PC-9 (cell line): ENCODE data around the gene ATP5PD. TPM values are rescaled to one million over a fixed set of nuclear protein-coding genes. Genes with fewer than 3 reads are reported as not detected.
A peak's percentile ranks its signal among the peaks of the same experiment; 100 is the strongest.
"Not testable (repeated sequence)": the region's sequence is repeated elsewhere in the genome, so short reads cannot be mapped to it uniquely, and the experiment has no call there.

Experiments used
- BruUV-seq: library from RNA; stranded (reverse); fragments of 400-500 nt; replicated peaks from 2 replicates; lab custom pipeline; 2021; lab: Mats Ljungman, UMichigan
- CTCF ChIA-PET: fragments of 300-600 bp; sonication (Branson Sonifier 250); formaldehyde crosslinking; loops from one replicate; lab custom pipeline; 2022; ENCODE audit warnings: antibody characterized with exemption; lab: Charles Lee
- POLR2A ChIA-PET: fragments of 300-600 bp; sonication (Branson Sonifier 250); formaldehyde crosslinking; loops from one replicate; lab custom pipeline; 2022; ENCODE audit warnings: antibody characterized with exemption; ENCODE audit not compliant: unreplicated experiment; lab: Charles Lee
- DNase-seq, 2 experiments: peaks; one replicate each; pipeline versions ENCODE4 v3.0.0 to v3.0.0-alpha.2; 2015 to 2022; ENCODE audit warnings: mixed read lengths in 1 of 2
- H2AFZ ChIP-seq: fragments of 200-600 bp; sonication (generic); 2 replicates; pipeline ENCODE4 v1.8.1; 2017; ENCODE audit warnings: antibody characterized with exemption
- H3F3A ChIP-seq: fragments of 200-600 bp; sonication (generic); 2 replicates; pipeline ENCODE4 v1.8.1; 2017; ENCODE audit warnings: antibody characterized with exemption, mild to moderate bottlenecking, low read depth; ENCODE audit not compliant: insufficient read depth
- H3K27ac ChIP-seq: fragments of 200-600 bp; sonication (generic); 2 replicates; pipeline ENCODE4 v1.6.1; 2016; ENCODE audit warnings: mixed run types
- H3K27me3 ChIP-seq: fragments of 200-600 bp; sonication (generic); 2 replicates; pipeline ENCODE4 v1.6.1; 2016; ENCODE audit warnings: low read depth, mixed run types; ENCODE audit not compliant: insufficient read depth
- H3K36me3 ChIP-seq: fragments of 200-600 bp; sonication (generic); 2 replicates; pipeline ENCODE4 v1.6.1; 2016; ENCODE audit warnings: low read depth, mixed run types
- H3K4me1 ChIP-seq: fragments of 200-600 bp; sonication (generic); replicated peaks from 2 replicates; pipeline ENCODE4 v1.6.1; 2016; ENCODE audit warnings: mixed run types; ENCODE audit not compliant: insufficient read depth
- H3K4me2 ChIP-seq: fragments of 200-600 bp; sonication (generic); 2 replicates; pipeline ENCODE4 v1.6.1; 2017; ENCODE audit warnings: mixed run types
- H3K4me3 ChIP-seq: fragments of 200-600 bp; sonication (generic); 2 replicates; pipeline ENCODE4 v1.6.1; 2016; ENCODE audit warnings: mixed run types
- H3K79me2 ChIP-seq: fragments of 200-600 bp; sonication (generic); 2 replicates; pipeline ENCODE4 v1.6.1; 2017; ENCODE audit warnings: low read depth, mixed run types
- H3K9me2 ChIP-seq: fragments of 200-600 bp; sonication (generic); 2 replicates; pipeline ENCODE4 v1.8.1; 2017; ENCODE audit warnings: mild to moderate bottlenecking; ENCODE audit not compliant: insufficient read depth
- H3K9me3 ChIP-seq: fragments of 200-600 bp; sonication (generic); 2 replicates; pipeline ENCODE4 v1.8.1; 2016; ENCODE audit warnings: low read depth; ENCODE audit not compliant: insufficient read depth
- H4K20me1 ChIP-seq: fragments of 200-600 bp; sonication (generic); 2 replicates; pipeline ENCODE4 v1.8.1; 2017; ENCODE audit not compliant: insufficient read depth
- EZH2 ChIP-seq: fragments of 200-600 bp; sonication (generic); IDR thresholded peaks from 2 replicates; pipeline ENCODE4 v1.8.0; 2017; ENCODE audit warnings: antibody characterized with exemption, low read depth
- intact Hi-C: fragments of 100-400 bp; cut with micrococcal nuclease; formaldehyde crosslinking; loops from one replicate; pipeline ENCODE4 v1.10.0; 2022; ENCODE audit not compliant: unreplicated experiment
- total RNA-seq: library from RNA; stranded (reverse); gene quantifications from 2 replicates; pipeline ENCODE4 v1.2.3, GENCODE V29; 2021
- TF ChIP-seq, protein P1 (sequence below): fragments of 200-600 bp; sonication (generic); conservative IDR thresholded peaks from 2 replicates; pipeline ENCODE4 v1.6.1; 2017; ENCODE audit warnings: mixed run types, antibody characterized with exemption, mild to moderate bottlenecking, moderate library complexity

Gene ATP5PD
- total RNA-seq, 1 experiment from 2014 or later, result 336 TPM

DNA sequence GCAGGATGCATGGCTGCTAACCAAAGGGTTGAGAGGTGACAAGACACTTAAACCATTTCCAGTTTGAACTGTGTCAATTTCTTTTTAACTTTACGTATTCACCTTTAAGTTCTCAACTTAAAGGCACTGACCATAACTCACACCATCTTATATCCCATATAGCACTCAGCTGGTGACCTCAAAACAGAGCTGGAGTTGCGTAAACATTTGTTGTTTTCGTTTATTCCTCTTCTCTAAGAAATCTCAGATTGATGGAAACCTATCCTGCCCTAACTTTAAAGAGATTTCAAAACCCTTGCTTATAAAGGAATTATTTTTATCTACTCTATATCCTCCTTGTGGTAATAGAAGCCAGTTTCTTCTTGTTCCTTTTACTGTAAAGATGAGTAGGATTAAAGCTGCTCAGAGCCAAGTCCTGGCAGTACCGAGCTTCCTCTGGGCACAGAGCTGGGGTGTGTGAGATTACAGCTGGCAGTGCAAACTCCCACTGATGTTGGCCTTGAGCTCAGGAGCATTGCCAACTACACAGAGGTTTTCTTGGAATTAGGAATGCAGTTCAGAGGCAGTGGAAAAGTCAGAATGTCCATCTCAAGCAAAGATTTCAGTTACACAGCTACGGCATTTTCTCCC is 1.6 kb upstream of the ATP5PD start:
- H3K79me2 ChIP-seq, result peaks cover 45% of the 10 kb centered on the region
- H4K20me1 ChIP-seq, result peaks cover 7% of the 10 kb centered on the region; the same call in 1 of the 2 replicates
- ChIA-PET POLR2A (interaction anchor here (0.7 kb wide), 1 partner anchor 87 kb away, joined by 5 read pairs; no protein-coding TSS in a partner anchor), CTCF (no interaction called here)
- BruUV-seq, result no TSS peak
- H3K9me2 ChIP-seq, result no peaks in the 10 kb centered on the region
- H3K4me2 ChIP-seq, result peak overlapping the region; percentile 94
- H3K36me3 ChIP-seq, result peaks cover 8% of the 10 kb centered on the region
- intact Hi-C loops, result loop anchor here (5.0 kb wide), 1 partner anchor 86 kb away; no protein-coding TSS in a partner anchor
- no peak for DNase-seq
- H3K9me3 ChIP-seq, result no peaks in the 10 kb centered on the region
- H3K27me3 ChIP-seq, result no peaks in the 10 kb centered on the region
- H3K27ac ChIP-seq, result no peak overlapping the region
- no peak overlapping the region for H2AFZ ChIP-seq
- H3K4me1 ChIP-seq, result peaks cover 22% of the 10 kb centered on the region
- H3F3A ChIP-seq, result peaks cover 26% of the 10 kb centered on the region; the same call in 1 of the 2 replicates
- TF ChIP-seq, protein P1, sequence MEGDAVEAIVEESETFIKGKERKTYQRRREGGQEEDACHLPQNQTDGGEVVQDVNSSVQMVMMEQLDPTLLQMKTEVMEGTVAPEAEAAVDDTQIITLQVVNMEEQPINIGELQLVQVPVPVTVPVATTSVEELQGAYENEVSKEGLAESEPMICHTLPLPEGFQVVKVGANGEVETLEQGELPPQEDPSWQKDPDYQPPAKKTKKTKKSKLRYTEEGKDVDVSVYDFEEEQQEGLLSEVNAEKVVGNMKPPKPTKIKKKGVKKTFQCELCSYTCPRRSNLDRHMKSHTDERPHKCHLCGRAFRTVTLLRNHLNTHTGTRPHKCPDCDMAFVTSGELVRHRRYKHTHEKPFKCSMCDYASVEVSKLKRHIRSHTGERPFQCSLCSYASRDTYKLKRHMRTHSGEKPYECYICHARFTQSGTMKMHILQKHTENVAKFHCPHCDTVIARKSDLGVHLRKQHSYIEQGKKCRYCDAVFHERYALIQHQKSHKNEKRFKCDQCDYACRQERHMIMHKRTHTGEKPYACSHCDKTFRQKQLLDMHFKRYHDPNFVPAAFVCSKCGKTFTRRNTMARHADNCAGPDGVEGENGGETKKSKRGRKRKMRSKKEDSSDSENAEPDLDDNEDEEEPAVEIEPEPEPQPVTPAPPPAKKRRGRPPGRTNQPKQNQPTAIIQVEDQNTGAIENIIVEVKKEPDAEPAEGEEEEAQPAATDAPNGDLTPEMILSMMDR, result no peak
- TF ChIP-seq EZH2, result no peak
- peak overlapping the region; percentile 84; the same call in 1 of the 2 replicates for H3K4me3 ChIP-seq

DNA sequence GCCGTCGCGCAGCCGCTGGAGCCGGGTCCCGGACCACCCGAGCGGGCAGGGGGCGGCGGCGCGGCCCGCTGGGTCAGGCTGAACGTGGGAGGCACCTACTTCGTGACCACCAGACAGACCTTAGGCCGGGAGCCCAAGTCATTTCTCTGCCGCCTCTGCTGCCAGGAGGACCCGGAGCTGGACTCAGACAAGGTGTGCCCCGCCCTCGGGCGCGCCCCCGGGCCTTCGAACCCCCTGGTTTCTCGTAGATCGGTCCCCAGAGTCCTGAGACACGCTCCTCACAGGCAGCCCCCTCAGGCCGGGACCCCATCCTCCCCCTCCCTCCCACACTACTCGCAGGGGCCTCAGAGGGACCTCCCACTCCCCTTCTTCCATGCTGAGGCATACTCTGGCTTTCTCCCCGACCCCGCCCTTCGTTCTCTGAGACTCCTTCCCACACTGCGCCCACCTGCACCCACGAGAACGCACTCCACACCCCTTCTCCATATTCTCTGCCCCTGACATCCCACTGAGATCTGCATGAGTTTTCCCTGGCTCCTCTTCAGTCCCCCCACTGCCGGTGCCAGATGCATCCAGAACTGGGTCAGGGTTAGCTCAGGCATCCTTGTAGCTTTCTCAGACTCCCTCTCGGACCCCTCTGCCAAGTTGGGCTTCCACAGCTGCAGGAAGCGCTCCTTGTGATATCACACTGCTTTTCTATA is 779 bp upstream of the ATP5PD start:
- Histone ChIP-seq H3K9me2 (no peaks in the 10 kb centered on the region), H4K20me1 (peaks cover 7% of the 10 kb centered on the region; the same call in 1 of the 2 replicates), H3K9me3 (no peaks in the 10 kb centered on the region), H3K36me3 (peaks cover 5% of the 10 kb centered on the region; the same call in 1 of the 2 replicates), H3K4me3 (peak overlapping the region; percentile 84), H3K27me3 (no peaks in the 10 kb centered on the region), H2AFZ (peak overlapping the region; percentile 88), H3K79me2 (peaks cover 45% of the 10 kb centered on the region), H3K27ac (no peak overlapping the region), H3F3A (peaks cover 26% of the 10 kb centered on the region; the same call in 1 of the 2 replicates), H3K4me2 (peak overlapping the region; percentile 94), H3K4me1 (peaks cover 22% of the 10 kb centered on the region)
- CTCF ChIA-PET, result interaction anchor here (0.6 to 0.7 kb wide), 2 partner anchors 67 to 126 kb away, joined by 3 to 6 read pairs; no protein-coding TSS in a partner anchor
- TF ChIP-seq, protein P1, result no peak
- no peak for TF ChIP-seq EZH2
- intact Hi-C loops, result loop anchor here (2.0 to 5.0 kb wide), 2 partner anchors 49 to 85 kb away; no protein-coding TSS in a partner anchor
- POLR2A ChIA-PET, result interaction anchor here (0.6 kb wide), 1 partner anchor 73 kb away, joined by 5 read pairs; no protein-coding TSS in a partner anchor
- BruUV-seq, result no TSS peak
- peak in 1 of 2 experiments; percentile 24 for DNase-seq

DNA sequence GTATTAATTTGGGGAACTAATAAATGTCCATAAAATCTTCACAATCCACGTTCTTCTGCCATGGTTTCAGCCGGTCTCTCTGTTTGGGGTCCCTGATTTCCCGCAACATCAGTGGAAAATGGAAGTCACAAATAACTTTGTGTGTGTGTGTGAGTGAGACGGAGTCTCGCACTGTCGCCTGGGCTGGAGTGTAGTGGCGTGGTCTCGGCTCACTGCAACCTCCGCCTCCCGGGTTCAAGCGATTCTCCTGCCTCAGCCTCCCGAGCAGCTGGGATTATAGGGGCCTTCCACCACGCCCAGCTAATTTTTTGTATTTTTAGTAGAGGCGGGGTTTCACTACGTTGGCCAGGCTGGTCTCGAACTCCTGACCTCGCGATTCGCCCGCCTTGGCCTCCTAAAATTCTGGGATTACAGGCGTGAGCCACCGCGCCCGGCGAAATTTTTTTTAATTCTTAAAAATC is 793 bp downstream of the ATP5PD start:
- CTCF ChIA-PET, result interaction anchor here (0.6 kb wide), 1 partner anchor 126 kb away, joined by 3 read pairs; no protein-coding TSS in a partner anchor
- Histone ChIP-seq H3K4me1 (peaks cover 22% of the 10 kb centered on the region), H2AFZ (peak overlapping the region; percentile 90), H3K27ac (peak overlapping the region; percentile 60), H3F3A (peaks cover 26% of the 10 kb centered on the region; the same call in 1 of the 2 replicates), H3K4me2 (peak overlapping the region; percentile 76), H3K4me3 (peak overlapping the region; percentile 84), H3K79me2 (peaks cover 45% of the 10 kb centered on the region)
- TSS peak; percentile 58 for BruUV-seq
- H4K20me1 ChIP-seq, H3K27me3 ChIP-seq, H3K36me3 ChIP-seq, POLR2A ChIA-PET, H3K9me2 ChIP-seq, DNase-seq, H3K9me3 ChIP-seq: not testable (repeated sequence)
- intact Hi-C loops, result loop anchor here (2.0 to 5.0 kb wide), 2 partner anchors 51 to 84 kb away; no protein-coding TSS in a partner anchor
